Loucy (cell line): Measurements from ENCODE around the gene RTN3.
"Not testable (repeated sequence)": the region's sequence is repeated elsewhere in the genome, so short reads cannot be mapped to it uniquely, and the experiment has no call there.

Source experiments
- H2AFZ ChIP-seq: fragments of 200-600 bp; sonication (generic); 2 replicates; pipeline ENCODE4 v1.6.0; 2016; ENCODE audit warnings: antibody characterized with exemption, mild to moderate bottlenecking, low read length, moderate library complexity
- H3F3A ChIP-seq: fragments of 200-600 bp; 2 replicates; pipeline ENCODE4 v1.6.0; 2016; ENCODE audit warnings: antibody characterized with exemption, low read depth, mild to moderate bottlenecking
- H3K27me3 ChIP-seq: fragments of 200-600 bp; sonication (generic); 2 replicates; pipeline ENCODE4 v1.6.1; 2014; ENCODE audit warnings: low read length, mild to moderate bottlenecking; ENCODE audit not compliant: insufficient read depth, poor library complexity, severe bottlenecking
- H3K36me3 ChIP-seq: fragments of 200-600 bp; sonication (generic); 2 replicates; pipeline ENCODE4 v1.6.1; 2016; ENCODE audit warnings: low read length; ENCODE audit not compliant: insufficient read depth
- H3K4me1 ChIP-seq: fragments of 200-600 bp; sonication (generic); 2 replicates; pipeline ENCODE4 v1.5.1; 2014; ENCODE audit warnings: low read length, mild to moderate bottlenecking; ENCODE audit not compliant: insufficient read depth, poor library complexity, severe bottlenecking
- H3K4me2 ChIP-seq: fragments of 200-600 bp; sonication (generic); 2 replicates; pipeline ENCODE4 v1.6.0; 2014; ENCODE audit warnings: antibody characterized with exemption, low read length, low read depth, mild to moderate bottlenecking; ENCODE audit not compliant: poor library complexity, severe bottlenecking
- H3K4me3 ChIP-seq: fragments of 200-600 bp; sonication (generic); 2 replicates; pipeline ENCODE4 v1.5.1; 2014; ENCODE audit warnings: low read length, mild to moderate bottlenecking, mixed read lengths; ENCODE audit not compliant: poor library complexity, severe bottlenecking
- H3K79me2 ChIP-seq: fragments of 200-600 bp; sonication (generic); 2 replicates; pipeline ENCODE4 v1.6.1; 2014; ENCODE audit warnings: low read length; ENCODE audit not compliant: insufficient read depth
- H3K9ac ChIP-seq: fragments of 200-600 bp; sonication (generic); 2 replicates; pipeline ENCODE4 v1.6.0; 2014; ENCODE audit warnings: mild to moderate bottlenecking, low read depth, low read length, moderate library complexity; ENCODE audit not compliant: poor library complexity, severe bottlenecking
- H3K9me2 ChIP-seq: fragments of 200-600 bp; sonication (generic); replicated peaks from 2 replicates; pipeline ENCODE4 v1.6.1; 2016; ENCODE audit warnings: low read depth, low read length, mixed read lengths
- H3K9me3 ChIP-seq: fragments of 200-600 bp; sonication (generic); 2 replicates; pipeline ENCODE4 v1.6.1; 2014; ENCODE audit warnings: mild to moderate bottlenecking, antibody characterized with exemption, low read length, low read depth; ENCODE audit not compliant: insufficient read depth
- H4K20me1 ChIP-seq: fragments of 200-600 bp; sonication (generic); 2 replicates; pipeline ENCODE4 v1.6.0; 2014; ENCODE audit warnings: antibody characterized with exemption, low read length, mild to moderate bottlenecking; ENCODE audit not compliant: insufficient read depth, poor library complexity, severe bottlenecking
- EZH2phosphoT487 ChIP-seq: fragments of 200-600 bp; IDR thresholded peaks from 2 replicates; pipeline ENCODE4 v1.6.1; 2018; ENCODE audit warnings: antibody characterized with exemption, mild to moderate bottlenecking, moderate library complexity, borderline replicate concordance
- TF ChIP-seq, protein P1 (sequence below): fragments of 200-600 bp; sonication (generic); conservative IDR thresholded peaks from 2 replicates; pipeline ENCODE4 v1.5.1; 2014; ENCODE audit warnings: mild to moderate bottlenecking, antibody characterized with exemption, low read length

RTN3 gene

DNA sequence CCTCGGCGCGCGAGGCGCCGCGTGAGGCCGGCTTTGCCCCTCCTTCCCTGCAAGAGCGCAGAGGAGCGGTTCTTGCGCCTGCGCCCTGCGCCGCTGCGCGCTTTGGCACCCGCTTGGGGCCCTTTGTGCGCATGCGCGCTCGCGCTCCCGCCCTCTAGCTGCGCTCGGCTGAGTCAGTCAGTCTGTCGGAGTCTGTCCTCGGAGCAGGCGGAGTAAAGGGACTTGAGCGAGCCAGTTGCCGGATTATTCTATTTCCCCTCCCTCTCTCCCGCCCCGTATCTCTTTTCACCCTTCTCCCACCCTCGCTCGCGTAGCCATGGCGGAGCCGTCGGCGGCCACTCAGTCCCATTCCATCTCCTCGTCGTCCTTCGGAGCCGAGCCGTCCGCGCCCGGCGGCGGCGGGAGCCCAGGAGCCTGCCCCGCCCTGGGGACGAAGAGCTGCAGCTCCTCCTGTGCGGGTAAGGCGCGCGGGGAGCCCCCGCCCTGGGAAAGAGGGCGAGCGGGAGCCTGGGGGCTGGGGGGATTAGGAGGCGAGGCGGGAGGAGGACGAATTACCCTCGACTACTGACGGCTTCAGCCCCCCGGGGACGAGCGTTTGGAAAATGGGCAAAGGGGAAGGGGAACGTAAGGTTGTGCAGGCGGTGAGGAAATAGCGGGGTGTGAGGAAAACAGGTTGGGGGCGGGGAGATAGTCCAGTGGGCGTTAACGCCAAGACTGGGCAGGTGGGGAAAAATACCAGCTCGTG lies at the start of gene RTN3:
Gene RTN3 (plus strand): TSS at position 180 of the 745 bp plus-strand sequence. CDS start 137 bp downstream, at position 317.
- Histone ChIP-seq H3K79me2 (peaks cover 47% of the 10 kb centered on the region), H3K4me1 (peaks cover 35% of the 10 kb centered on the region), H3K9me3 (no peaks in the 10 kb centered on the region), H3K36me3 (no peaks in the 10 kb centered on the region), H3K9me2 (no peaks in the 10 kb centered on the region), H2AFZ (peak within 1 kb of the TSS; percentile 89), H4K20me1 (peaks cover 29% of the 10 kb centered on the region), H3F3A (no peaks in the 10 kb centered on the region), H3K27me3 (no peaks in the 10 kb centered on the region), H3K9ac (peak within 1 kb of the TSS; percentile 83), H3K4me2 (peak within 1 kb of the TSS; percentile 99), H3K4me3 (peak within 1 kb of the TSS; percentile 93)
- TF ChIP-seq, protein P1, sequence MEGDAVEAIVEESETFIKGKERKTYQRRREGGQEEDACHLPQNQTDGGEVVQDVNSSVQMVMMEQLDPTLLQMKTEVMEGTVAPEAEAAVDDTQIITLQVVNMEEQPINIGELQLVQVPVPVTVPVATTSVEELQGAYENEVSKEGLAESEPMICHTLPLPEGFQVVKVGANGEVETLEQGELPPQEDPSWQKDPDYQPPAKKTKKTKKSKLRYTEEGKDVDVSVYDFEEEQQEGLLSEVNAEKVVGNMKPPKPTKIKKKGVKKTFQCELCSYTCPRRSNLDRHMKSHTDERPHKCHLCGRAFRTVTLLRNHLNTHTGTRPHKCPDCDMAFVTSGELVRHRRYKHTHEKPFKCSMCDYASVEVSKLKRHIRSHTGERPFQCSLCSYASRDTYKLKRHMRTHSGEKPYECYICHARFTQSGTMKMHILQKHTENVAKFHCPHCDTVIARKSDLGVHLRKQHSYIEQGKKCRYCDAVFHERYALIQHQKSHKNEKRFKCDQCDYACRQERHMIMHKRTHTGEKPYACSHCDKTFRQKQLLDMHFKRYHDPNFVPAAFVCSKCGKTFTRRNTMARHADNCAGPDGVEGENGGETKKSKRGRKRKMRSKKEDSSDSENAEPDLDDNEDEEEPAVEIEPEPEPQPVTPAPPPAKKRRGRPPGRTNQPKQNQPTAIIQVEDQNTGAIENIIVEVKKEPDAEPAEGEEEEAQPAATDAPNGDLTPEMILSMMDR = no peak
- TF ChIP-seq EZH2phosphoT487 = no peak

GRCh38 chr11:63635762-63636465 lies 45.4 kb upstream of the RTN3 start:
- Histone ChIP-seq H4K20me1 (no peaks in the 10 kb centered on the region), H3K9me2 (no peaks in the 10 kb centered on the region), H3K9me3 (no peaks in the 10 kb centered on the region), H3K27me3 (no peaks in the 10 kb centered on the region), H3K79me2 (no peaks in the 10 kb centered on the region), H3K4me2 (no peak overlapping the region), H3K4me3 (no peak overlapping the region), H3K9ac (no peak overlapping the region), H2AFZ (no peak overlapping the region), H3K36me3 (peaks cover 61% of the 10 kb centered on the region; the same call in 1 of the 2 replicates), H3K4me1 (no peaks in the 10 kb centered on the region), H3F3A (no peaks in the 10 kb centered on the region)
- TF ChIP-seq, protein P1 = peak; percentile 90
- TF ChIP-seq EZH2phosphoT487 = no peak

DNA sequence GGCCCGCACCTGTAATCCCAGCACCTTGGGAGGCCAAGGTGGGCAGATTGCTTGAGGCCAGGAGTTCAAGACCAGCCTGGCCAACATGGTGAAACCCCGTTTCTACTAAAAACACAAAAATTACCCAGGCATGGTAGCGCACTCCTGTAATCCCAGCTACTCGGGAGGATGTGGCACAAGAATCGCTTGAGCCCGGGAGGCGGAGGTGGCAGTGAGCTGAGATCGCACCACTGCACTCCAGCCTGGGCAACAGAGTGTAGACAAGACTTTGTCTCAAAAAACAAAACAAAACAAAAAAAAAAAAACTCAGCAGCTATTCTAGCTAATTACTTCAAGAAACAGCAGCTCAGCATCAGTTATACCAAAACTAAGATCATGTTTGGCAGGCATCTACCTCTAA lies 42.9 kb upstream of the RTN3 start:
- peaks cover 61% of the 10 kb centered on the region; the same call in 1 of the 2 replicates for H3K36me3 ChIP-seq
- not testable (repeated sequence) for H3K4me2 ChIP-seq, H3K27me3 ChIP-seq, H3K4me3 ChIP-seq, H3F3A ChIP-seq, H4K20me1 ChIP-seq, H2AFZ ChIP-seq, H3K9me3 ChIP-seq, H3K9ac ChIP-seq, H3K4me1 ChIP-seq, H3K9me2 ChIP-seq, H3K79me2 ChIP-seq
